ENCODE results near the gene CCDC102A.
A peak's percentile ranks its signal among the peaks of the same experiment; 100 is the strongest.

The CCDC102A gene

DNA sequence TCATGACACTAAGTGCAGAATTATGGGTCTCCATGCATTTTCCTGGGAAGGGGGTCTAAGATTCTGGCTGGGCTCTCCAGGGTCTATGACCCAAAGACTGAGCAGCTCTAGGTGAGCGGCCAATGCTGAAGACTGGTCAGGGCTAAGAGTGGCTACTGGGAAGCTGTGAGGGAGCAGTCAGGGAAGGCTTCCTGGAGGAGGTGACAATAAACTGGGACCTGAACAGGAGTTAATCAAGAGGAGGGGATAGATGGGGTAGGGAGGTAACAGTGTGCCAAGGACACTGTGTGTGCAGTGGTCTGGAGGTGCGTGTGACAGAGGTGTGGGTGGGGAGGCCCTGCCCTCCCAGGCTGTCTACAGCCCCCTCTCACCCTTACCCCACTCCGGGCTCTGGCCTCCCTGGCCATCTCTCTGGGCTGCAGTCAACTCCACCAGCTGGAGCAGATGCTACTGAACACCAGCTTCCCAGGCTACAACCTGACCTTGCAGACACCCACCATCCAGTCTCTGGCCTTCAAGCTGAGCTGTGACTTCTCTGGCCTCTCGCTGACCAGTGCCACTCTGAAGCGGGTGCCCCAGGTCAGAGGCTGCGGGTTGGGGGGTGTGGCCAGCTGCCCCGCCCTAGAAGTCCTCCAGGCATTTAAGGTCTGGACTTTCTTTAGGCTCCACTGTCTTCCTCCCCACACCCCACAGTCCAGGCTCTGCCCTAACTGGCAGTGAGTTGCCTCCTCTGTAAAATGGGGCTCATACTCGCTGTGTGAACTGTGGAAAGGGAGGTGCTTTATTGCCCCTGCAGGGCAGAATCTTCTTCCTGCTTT lies 26.5 kb upstream of the CCDC102A start:
- Histone ChIP-seq H3K9me3 (ENCODE audit: severe bottlenecking) (no peaks in the 10 kb centered on the region), H3K4me3 (ENCODE audit: severe bottlenecking) (no peak overlapping the region), H3K27ac (ENCODE audit: poor library complexity, severe bottlenecking) (no peak overlapping the region), H3K27me3 (ENCODE audit: insufficient read depth, poor library complexity, severe bottlenecking) (no peaks in the 10 kb centered on the region), H3K4me1 (ENCODE audit: insufficient read depth, poor library complexity, severe bottlenecking) (no peaks in the 10 kb centered on the region), H3K36me3 (ENCODE audit: low read depth) (no peaks in the 10 kb centered on the region)
- DNase-seq (ENCODE audit: low spot score) (peak; percentile 20), ATAC-seq (ENCODE audit: low read depth) (no peak)
- TF ChIP-seq, protein P1, sequence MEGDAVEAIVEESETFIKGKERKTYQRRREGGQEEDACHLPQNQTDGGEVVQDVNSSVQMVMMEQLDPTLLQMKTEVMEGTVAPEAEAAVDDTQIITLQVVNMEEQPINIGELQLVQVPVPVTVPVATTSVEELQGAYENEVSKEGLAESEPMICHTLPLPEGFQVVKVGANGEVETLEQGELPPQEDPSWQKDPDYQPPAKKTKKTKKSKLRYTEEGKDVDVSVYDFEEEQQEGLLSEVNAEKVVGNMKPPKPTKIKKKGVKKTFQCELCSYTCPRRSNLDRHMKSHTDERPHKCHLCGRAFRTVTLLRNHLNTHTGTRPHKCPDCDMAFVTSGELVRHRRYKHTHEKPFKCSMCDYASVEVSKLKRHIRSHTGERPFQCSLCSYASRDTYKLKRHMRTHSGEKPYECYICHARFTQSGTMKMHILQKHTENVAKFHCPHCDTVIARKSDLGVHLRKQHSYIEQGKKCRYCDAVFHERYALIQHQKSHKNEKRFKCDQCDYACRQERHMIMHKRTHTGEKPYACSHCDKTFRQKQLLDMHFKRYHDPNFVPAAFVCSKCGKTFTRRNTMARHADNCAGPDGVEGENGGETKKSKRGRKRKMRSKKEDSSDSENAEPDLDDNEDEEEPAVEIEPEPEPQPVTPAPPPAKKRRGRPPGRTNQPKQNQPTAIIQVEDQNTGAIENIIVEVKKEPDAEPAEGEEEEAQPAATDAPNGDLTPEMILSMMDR (IDR thresholded peaks at IDR 0.05; ENCODE audit: poor library complexity, severe bottlenecking) = no peak

DNA sequence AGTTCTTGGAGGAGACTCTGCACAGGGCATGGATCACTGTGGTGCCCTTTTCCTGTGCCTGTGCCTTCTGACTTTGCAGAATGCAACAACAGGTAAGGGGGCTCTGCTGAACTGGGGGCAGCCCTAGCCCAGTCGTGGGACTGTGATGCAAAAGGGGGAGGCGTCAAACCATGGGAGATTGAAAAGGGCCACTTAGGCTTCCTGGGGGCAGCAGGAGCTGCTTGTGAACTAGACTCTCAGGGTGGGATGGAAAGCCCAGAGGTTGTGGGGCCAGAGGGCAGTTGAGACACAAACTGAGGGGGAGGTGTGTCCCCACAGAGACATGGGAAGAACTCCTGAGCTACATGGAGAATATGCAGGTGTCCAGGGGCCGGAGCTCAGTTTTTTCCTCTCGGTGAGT lies 25.7 kb upstream of the CCDC102A start:
- DNase-seq (ENCODE audit: low spot score) = peak; percentile 24
- Histone ChIP-seq H3K27me3 (ENCODE audit: insufficient read depth, poor library complexity, severe bottlenecking) (peaks cover 2% of the 10 kb centered on the region), H3K9me3 (ENCODE audit: severe bottlenecking) (no peaks in the 10 kb centered on the region), H3K4me1 (ENCODE audit: insufficient read depth, poor library complexity, severe bottlenecking) (no peaks in the 10 kb centered on the region), H3K36me3 (ENCODE audit: low read depth) (no peaks in the 10 kb centered on the region), H3K4me3 (ENCODE audit: severe bottlenecking) (no peak overlapping the region), H3K27ac (ENCODE audit: poor library complexity, severe bottlenecking) (no peak overlapping the region)
- ATAC-seq (ENCODE audit: low read depth) = no peak
- TF ChIP-seq, protein P1 (IDR thresholded peaks at IDR 0.05; ENCODE audit: poor library complexity, severe bottlenecking) = no peak

DNA sequence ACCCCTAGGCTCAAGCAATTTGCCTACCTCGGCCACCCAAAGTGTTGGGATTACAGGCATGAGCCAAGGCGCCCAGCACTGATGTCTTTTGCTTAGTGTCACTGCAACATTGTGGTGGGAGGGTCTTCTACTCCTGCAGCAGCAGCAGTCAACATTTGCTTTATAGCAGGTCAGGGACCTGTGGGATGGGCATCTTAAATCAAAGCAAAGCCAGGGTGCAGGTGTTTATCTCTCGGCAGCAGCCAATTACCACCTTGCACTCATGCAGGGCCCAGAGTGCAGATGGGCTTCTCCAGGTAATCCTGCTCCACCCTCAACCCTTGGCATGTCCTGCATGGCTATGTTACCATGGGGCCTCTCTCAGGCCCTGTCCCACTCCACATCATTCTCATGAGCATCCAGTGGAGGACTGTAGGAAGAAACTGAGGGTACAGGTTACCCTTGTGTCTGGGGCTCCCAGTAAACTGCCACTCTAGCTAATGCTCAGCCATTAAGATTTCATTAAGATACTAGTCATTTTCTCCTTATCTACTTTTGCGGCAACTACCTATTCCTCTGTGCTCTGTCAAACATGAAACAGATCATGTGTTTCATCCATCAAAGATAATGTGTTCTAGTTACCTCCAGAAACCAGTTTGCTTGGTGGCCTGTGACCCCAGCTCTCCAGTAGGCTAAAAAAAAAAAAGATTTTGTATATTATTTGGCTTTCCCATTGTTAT lies 22.9 kb upstream of the CCDC102A start:
- H3K27me3 ChIP-seq (ENCODE audit: insufficient read depth, poor library complexity, severe bottlenecking) = peaks cover 4% of the 10 kb centered on the region
- no peaks in the 10 kb centered on the region for H3K9me3 ChIP-seq (ENCODE audit: severe bottlenecking)
- H3K36me3 ChIP-seq (ENCODE audit: low read depth) = no peaks in the 10 kb centered on the region
- ATAC-seq (ENCODE audit: low read depth) = no peak
- H3K27ac ChIP-seq (ENCODE audit: poor library complexity, severe bottlenecking) = no peak overlapping the region
- no peaks in the 10 kb centered on the region for H3K4me1 ChIP-seq (ENCODE audit: insufficient read depth, poor library complexity, severe bottlenecking)
- peak; percentile 29 for DNase-seq (ENCODE audit: low spot score)
- TF ChIP-seq, protein P1 (IDR thresholded peaks at IDR 0.05; ENCODE audit: poor library complexity, severe bottlenecking) = no peak
- no peak overlapping the region for H3K4me3 ChIP-seq (ENCODE audit: severe bottlenecking)

DNA sequence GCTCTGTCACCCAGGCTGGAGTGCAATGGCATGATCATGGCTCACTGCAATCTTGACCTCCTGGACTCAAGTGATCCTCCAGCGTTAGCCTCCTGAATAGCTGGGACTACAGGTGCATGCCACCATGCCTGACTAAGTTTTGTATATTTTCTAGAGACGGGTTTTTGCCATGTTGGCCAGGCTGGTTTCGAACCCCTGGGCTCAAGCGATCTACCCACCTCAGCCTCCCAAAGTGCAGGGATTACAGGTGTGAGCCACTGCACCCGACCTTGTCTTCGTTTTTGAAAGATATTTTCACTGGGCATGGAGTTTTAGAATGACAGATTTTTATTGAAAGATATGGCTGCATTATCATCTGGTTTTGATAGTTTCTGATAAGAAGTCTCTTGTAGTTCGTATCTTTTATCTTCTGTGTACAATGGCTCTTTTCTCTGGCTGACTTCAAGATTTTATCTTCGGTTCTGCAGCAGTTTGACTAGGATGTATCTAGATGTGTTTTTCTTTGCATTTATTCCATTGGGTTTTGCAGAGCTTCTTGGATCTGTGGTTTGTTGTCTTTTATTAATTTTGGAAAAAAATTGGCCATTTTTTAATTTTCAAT lies 20.7 kb upstream of the CCDC102A start:
- no peak overlapping the region for H3K27ac ChIP-seq (ENCODE audit: poor library complexity, severe bottlenecking)
- ATAC-seq (ENCODE audit: low read depth) = no peak

More for the DNA sequence above, 20.7 kb upstream of the CCDC102A start:
- Histone ChIP-seq H3K4me1 (ENCODE audit: insufficient read depth, poor library complexity, severe bottlenecking) (no peaks in the 10 kb centered on the region), H3K27me3 (ENCODE audit: insufficient read depth, poor library complexity, severe bottlenecking) (peaks cover 4% of the 10 kb centered on the region), H3K4me3 (ENCODE audit: severe bottlenecking) (no peak overlapping the region), H3K9me3 (ENCODE audit: severe bottlenecking) (no peaks in the 10 kb centered on the region), H3K36me3 (ENCODE audit: low read depth) (no peaks in the 10 kb centered on the region)
- peak; percentile 9 for DNase-seq (ENCODE audit: low spot score)
- TF ChIP-seq, protein P1 (IDR thresholded peaks at IDR 0.05; ENCODE audit: poor library complexity, severe bottlenecking) = no peak

All from RWPE2 (cell line).